ENCODE data around the gene NAB1.
"Not testable (repeated sequence)": the region's sequence is repeated elsewhere in the genome, so short reads cannot be mapped to it uniquely, and the experiment has no call there.

Gene NAB1

DNA sequence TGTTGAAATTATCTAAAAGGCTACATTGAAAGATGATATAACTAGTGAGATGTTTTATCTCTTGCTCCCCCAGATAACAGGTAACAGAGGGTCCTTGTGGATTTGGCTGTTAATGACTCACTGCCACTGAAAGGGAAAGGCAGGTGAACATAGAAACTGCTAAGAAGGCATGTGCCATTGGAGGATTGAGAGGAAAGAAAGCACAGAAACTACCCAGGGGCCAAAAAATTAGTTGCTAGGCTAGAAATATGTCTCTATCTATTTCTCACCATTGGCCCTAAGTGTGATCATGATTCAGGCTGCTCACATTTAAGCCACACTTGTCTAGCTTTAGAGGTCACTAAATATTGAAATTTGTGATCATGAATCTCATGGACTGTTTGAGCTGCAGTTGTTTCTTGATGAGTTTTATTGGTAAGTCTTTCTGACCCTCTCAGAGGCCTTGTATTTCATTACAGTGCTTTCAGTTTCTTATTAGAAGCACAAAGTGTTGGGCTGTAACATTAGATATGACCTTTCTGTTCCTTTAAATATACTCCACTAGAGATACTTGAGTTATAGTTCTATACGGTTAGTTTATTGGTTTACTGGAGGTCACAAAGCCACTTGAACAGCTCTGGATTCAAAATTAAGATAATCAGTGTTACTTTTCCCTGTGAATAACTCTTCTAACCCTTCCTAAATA lies 26.2 kb downstream of the NAB1 start:
- no peak for DNase-seq

DNA sequence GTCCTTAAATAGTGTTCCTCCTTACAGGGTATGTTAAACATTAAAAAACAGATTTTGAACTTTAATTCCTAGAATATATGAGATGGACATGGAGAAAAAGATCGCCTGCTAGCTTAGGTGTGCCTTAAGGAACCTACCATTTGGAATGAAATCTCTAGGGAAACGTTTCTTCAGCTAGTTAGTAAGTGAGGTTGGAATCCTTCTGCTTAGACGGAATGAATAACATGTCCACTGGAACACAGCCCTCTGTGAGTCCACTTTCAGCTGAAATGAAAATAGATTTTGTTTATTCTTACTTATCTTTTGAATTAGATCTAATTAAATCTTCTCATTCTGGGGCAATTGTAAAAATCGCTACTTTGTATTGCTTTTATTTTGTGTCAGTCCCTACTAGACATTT lies 28.4 kb downstream of the NAB1 start:
- DNase-seq: no peak

GRCh38 chr2:190678444-190679162 lies 29.7 kb downstream of the NAB1 start:
- peak; percentile 32 for DNase-seq

- DNase-seq: no peak
These were observed 30.5 kb downstream of the NAB1 start for GRCh38 chr2:190679391-190679790.

DNA sequence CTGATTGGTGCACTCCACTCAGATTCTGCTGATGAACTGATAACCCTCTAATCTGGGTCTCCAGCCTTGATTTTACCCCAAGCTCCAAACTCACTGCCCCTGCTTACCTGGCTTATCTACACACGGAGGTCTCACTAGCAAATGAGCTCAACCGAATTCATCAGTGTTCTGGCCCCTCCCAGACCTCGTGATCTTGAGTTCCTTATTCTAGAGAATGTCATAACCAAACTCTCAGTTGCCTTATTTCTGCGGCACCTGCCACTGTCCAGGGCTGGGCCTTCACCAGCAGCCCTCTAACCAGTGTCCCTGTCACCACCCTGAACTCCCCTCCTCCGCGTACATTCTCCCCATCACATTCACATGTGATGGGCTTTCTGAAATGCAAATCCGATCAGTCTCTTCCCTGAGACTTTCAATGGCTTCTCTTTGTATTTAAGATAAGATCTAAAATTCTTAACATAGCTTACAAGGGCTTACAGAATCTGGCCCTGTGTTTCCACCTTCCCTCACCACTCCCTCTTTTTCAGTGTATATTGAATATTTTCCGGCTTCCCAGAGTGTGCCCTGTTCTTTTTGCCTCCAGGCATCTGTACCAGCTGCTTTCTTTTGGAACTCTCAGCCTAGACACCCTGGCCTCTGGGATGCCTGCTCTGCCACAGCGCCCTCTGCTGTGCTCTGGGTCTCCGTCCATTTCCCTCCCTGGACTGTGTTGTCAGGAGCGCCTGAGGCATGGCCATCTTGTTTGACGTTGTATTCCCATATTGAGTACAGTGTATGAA lies 31.1 kb downstream of the NAB1 start:
- peak; percentile 19 for DNase-seq

- no peak for DNase-seq
These were observed 33.3 kb downstream of the NAB1 start for GRCh38 chr2:190682168-190682567.

DNA sequence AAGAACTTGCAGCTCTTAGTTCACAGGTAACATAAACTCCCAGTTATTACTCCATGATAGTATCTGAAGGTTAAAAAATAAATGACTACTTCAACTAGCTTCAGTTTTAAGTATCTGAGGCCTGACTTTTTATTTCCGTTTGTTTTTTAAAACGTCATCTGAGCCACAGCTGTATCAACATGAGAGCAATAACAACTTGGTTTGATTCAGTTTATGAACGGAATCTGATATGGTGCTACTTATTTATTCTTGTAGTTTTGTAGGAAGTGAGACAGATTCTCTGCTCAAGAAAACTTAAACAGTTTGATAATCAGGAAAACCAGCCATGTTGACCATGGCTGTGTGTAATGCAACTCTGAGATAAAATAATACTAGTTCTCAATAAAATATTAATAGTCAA lies 34.9 kb downstream of the NAB1 start:
- DNase-seq: no peak

DNA sequence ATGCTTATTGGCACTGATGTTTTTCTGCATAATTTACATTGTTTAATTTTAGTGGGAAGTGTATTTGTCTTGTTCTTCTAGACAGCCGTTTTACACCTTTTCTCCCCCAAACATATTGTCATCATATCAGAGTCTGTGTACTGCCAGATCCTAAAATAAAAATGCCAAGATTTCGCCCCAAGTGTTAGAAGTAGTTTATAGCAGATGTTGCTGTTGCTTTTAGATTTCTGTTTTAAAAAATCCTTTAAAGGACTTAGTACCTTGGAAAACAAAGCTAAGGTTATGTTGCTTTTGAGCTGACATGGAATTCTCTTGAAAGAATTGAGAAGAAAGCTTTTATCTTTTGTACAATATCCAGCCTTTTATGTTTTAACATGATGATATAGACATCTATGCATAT lies 36.0 kb downstream of the NAB1 start:
- DNase-seq: no peak

DNA sequence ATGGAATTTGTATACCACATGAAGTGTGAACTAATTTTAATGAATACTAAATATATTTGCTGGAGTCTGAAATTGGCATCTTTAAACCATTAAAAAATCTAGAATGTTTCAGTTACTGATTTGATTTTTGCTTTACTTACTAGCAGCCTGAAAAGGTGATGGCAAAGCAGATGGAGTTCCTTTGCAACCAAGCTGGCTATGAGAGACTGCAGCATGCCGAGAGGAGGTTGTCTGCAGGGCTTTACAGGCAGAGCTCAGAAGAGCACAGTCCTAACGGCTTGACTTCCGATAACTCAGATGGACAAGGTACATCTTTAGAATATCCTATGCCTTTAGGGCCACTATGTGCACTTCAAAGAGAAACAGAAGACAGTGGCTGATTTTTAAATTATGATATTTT lies 36.5 kb downstream of the NAB1 start:
- no peak for DNase-seq

DNA sequence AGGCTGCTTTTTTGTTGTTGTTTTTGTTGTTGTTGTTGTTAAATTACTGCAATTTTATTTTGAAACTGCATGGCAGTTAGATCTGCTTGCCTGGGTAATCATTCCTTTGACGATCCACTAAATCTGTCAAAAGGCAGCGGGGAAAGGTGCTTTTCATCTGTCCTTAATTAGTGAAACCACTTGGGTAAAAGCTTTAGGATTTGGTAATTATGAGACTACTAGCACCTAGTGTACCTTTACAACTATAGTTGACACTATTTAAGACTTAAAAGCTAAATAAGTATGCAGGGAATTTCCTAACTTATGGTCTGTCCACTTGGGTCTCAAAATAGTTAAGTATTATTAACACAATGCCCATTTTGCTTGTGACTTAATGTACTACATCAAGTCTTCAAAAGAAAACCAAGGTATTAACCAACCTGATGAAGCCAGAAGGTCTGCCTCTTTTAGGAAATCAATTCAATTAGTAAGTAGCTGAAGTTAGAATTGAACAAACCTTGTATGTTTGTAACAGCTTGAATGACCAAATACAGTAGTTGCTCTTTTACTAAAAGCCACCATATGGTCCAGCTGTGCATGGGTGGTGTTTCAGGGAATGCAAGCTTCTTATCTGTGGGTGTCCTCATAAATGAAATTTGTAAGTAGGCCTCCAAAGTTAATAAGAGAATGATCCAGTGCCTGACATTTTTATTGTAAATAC lies 44.8 kb downstream of the NAB1 start:
- no peak for DNase-seq

GRCh38 chr2:190694479-190694878 lies 45.6 kb downstream of the NAB1 start:
- no peak for DNase-seq

DNA sequence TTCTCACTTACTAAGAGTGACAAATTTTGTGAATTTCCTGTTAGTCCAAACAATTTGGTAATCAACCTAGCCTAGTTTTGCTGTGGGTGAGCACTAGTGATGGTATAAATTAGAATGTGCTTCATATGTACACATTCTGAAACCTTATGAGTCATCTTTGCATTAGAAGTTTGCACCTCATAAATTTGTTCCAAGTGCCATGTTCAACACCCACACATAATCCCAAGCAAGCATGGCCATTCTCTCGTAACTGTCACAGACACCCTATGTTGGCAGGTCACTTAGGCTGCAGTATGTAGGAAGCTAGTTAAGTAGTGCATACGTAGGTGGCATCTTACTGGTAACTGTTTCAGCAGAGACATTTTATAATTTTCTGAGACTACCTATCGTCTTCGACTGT lies 46.9 kb downstream of the NAB1 start:
- peak; percentile 24 for DNase-seq

DNA sequence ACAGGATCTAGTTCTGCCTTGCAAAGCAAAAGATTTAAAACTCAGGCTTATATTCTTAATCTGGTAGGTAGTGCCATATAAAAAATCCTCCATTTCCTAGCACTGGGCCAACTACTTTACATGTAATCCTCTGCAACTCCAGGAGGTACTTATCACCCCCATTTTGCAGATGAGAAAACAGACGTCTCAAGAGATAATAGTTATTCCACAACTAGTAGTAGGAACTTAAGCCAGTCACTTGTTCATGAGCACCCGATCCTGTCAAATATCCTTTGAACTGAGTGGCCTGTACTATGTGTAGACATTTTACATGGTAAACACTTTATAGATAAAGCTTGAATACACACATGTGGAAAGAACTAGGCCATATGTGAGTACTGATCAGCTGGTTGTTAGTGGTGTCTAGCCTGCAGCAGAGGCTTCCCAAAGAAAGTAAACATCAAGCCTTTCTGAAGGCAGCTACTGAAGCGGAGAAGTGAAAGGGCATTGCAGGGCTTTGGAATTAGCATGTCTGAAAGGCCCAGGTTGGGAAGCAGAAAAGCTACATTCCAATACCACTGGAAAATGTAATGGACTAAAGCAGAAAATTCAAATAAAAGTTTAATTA lies 48.0 kb downstream of the NAB1 start:
- no peak for DNase-seq

- DNase-seq: no peak
These were observed 48.5 kb downstream of the NAB1 start for GRCh38 chr2:190697421-190697820.

- DNase-seq: no peak
These were observed 50.0 kb downstream of the NAB1 start for GRCh38 chr2:190698895-190699294.

DNA sequence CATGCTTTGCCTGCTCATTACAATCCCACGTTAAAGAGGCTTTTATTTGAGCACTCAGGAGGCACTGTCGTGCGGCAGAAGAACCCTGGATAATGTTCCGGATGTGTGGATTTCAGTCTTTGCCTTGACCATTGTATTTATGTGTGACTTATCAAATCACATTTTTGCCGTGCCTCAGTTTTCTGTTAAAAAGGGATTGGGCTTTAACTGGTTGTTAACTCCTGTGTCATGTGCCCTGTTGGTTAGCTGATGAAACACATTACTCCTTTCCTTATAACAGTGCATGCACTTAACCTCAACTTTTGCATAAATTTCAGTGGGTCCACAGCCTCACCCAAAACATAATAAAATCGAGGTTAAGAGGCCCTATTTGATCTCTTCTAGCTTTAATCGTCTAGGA lies 52.7 kb downstream of the NAB1 start:
- no peak for DNase-seq

GRCh38 chr2:190705280-190705679 lies 56.4 kb downstream of the NAB1 start:
- DNase-seq: no peak

GRCh38 chr2:190707726-190708125 lies 58.8 kb downstream of the NAB1 start:
- no peak for DNase-seq

DNA sequence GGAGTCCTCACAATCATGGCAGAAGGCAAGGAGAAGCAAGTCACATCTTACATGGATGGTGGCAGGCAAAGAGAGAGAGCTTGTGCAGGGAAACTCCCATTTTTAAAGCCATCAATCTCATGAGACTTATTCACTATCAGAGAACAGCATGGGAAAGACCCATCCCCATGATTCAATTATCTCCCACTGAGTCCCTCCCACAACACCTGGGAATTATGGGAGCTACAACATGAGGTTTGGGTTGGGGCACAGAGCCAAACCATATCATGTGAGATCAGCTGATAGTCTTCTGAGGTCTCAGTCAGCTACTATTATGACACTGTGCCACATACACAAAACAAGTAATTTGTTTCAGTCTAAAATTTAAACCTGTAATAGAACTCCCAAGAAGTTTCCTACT lies 59.8 kb downstream of the NAB1 start:
- not testable (repeated sequence) for DNase-seq

DNA sequence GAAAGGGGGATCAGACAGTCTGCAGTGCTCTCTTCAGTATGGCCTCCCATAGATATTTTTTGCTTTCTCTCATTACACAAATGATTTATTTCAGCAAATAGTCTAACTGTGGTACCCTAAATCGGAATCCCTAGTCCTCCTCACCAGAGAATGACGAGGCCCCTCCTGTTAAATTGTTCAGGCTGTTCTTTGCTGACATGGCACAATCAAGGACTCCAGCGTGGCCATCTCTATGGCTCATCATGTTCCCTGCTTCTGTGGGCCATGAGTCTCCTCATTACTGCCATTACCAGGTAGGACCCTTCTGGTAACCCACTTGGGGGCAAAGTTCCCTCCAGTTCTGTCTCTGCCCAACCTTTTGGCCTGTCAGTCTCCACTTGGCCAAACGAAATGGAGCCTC lies 62.2 kb downstream of the NAB1 start:
- no peak for DNase-seq

GRCh38 chr2:190713471-190713870 lies 64.6 kb downstream of the NAB1 start:
- no peak for DNase-seq

GRCh38 chr2:190714958-190715357 lies 66.1 kb downstream of the NAB1 start:
- DNase-seq: no peak
